Peyer's patch (tissue), 4 donors: ENCODE measurements around the gene CFAP99. TPM values are rescaled to one million over a fixed set of nuclear protein-coding genes. Genes with fewer than 3 reads are reported as not detected.

Experiments used
- DNase-seq, 3 donors: peaks; one replicate each; pipeline ENCODE4 v3.0.0-alpha.2; 2017 to 2019
- H3K27ac ChIP-seq, 4 donors: fragments of 200-600 bp; sonication (generic); one replicate each; pipeline ENCODE4 v1.5.1; 2016 to 2019
- H3K27me3 ChIP-seq, 2 donors: fragments of 200-600 bp; sonication (generic); one replicate each; pipeline ENCODE4 v1.5.1; 2019
- H3K36me3 ChIP-seq, 3 donors: fragments of 200-600 bp; sonication (generic); one replicate each; pipeline ENCODE4 v1.5.1; 2016 to 2019
- H3K4me1 ChIP-seq, 4 donors: fragments of 200-600 bp; sonication (generic); one replicate each; pipeline ENCODE4 v1.5.1; 2016 to 2019
- H3K4me3 ChIP-seq, 4 donors: fragments of 200-600 bp; sonication (generic); 1 replicate in 3 of 4; 2 replicates in 1 of 4; pipeline ENCODE4 v1.5.1; 2016 to 2019; ENCODE audit warnings: mild to moderate bottlenecking in 1 of 4
- H3K9me3 ChIP-seq, 4 donors: fragments of 200-600 bp; sonication (generic); one replicate each; pipeline ENCODE4 v1.5.1; 2016 to 2019; ENCODE audit warnings: mild to moderate bottlenecking in 1 of 4
- CTCF ChIP-seq, 6 experiments: fragments of 450-650 bp in 4 of 6; fragments of 200-600 bp in 2 of 6; sonication (generic) in 1 of 6; IDR thresholded peaks; one replicate each; pipeline ENCODE4 v1.5.1; 2017 to 2019; ENCODE audit warnings: antibody characterized with exemption in 6 of 6, mild to moderate bottlenecking in 3 of 6, moderate library complexity in 1 of 6
- POLR2A ChIP-seq, 2 donors: fragments of 450-650 bp; IDR thresholded peaks; one replicate each; pipeline ENCODE4 v1.5.1; 2017; ENCODE audit warnings: antibody characterized with exemption in 2 of 2, mild to moderate bottlenecking in 2 of 2, moderate library complexity in 2 of 2
- total RNA-seq, 4 donors: library from RNA; depleted of rRNA; stranded (reverse); fragments of >200 nt; gene quantifications; one replicate each; pipeline ENCODE4 v1.1.0, GENCODE V29; 2016

CFAP99 gene
- total RNA-seq, 4 donors from 2014 or later, result 0.80 to 1.2 TPM; not detected in 2

DNA sequence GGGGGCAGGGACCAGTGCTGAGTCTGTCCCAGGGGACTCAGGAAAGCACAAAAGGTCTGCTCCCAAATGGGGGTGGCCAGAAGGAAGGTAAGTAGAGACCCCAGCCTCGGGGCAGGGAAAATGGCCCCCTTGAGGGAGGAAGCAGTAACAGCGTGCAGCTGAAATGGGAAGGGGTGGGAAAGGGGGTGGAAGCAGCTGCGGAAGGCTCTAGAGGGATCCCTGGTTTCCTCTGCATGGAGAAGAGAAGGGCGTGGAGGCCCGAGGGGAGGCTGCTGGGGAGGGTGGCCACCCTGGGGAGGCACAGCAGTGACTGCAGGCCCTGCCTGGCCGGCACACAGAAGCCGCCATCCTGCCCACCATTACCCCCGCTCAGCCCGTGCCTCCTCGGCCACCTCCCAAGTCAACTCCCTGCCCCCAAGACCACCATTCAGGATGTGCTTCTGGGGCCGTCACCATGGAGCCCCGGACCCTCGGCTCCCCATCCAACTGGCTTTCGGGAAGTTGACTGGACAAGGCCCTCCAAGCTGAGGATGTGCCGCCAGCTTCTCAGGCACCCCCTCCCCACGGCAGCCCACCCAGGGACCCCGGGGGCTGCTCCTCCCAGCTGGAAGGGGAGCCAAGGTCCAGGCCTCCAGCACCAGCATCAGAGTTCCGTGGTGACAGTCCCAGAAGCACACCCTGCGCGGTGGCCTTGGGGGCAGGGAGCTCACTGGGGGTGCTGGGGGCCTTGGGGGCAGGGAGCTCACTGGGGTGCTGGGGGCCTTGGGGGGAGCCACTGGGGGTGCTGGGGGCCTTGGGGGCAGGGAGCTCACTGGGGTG, 23.6 kb downstream of the CFAP99 start:
- Histone ChIP-seq H3K4me1 (no peaks in the 10 kb centered on the region), H3K27ac (no peak overlapping the region), H3K27me3 (no peaks in the 10 kb centered on the region), H3K9me3 (no peaks in the 10 kb centered on the region), H3K4me3 (no peak overlapping the region), H3K36me3 (no peaks in the 10 kb centered on the region)
- TF ChIP-seq CTCF (IDR thresholded peaks at IDR 0.05) (no peak), POLR2A (IDR thresholded peaks at IDR 0.05) (no peak)
- DNase-seq, result no peak

- H3K27me3 ChIP-seq, result no peaks in the 10 kb centered on the region
- TF ChIP-seq CTCF (IDR thresholded peaks at IDR 0.05) (no peak), POLR2A (IDR thresholded peaks at IDR 0.05) (no peak)
- DNase-seq, result no peak
- no peaks in the 10 kb centered on the region for H3K4me1 ChIP-seq
- no peaks in the 10 kb centered on the region for H3K9me3 ChIP-seq
- no peaks in the 10 kb centered on the region for H3K36me3 ChIP-seq
- H3K27ac ChIP-seq, result no peak overlapping the region
- no peak overlapping the region for H3K4me3 ChIP-seq
These were observed 24.4 kb downstream of the CFAP99 start for GRCh38 chr4:2443061-2443730.

DNA sequence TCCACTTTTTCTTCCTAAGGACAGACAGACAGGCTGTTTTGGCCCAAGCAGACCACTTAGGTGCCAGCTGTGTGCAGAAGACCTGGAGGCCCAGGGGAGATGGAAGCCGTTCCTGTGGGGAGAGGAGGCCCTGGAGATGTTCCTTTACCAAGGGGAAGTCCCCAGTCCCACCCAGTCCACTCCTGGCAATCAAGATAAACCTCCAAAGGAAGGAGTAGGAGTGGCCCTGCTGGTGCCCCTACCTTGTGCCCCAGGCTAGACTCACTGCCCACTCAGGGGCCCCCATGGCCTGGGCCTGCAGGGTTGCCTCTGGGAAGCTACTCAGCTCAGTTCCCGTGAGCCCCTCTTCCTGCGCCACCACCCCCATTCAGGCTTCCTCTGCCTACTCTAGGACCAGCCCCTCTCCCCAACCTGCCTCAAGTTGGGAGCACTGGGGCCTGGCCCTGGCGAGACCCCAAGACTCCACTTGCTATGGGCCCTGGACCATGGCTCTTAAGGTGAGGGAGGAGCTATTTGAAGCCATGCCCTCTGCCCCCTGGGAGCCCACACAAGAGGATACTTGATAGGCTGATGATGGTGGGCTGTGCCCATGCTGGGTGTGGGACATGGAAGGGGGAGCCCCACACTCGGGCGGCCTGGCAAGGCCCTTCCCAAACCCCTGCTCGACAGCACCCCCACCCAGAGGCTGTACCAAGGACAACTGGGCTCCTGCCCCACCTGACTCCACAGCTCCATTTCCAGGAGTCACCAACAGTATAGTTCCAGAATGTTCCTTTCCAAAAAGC, 25.4 kb downstream of the CFAP99 start:
- H3K4me1 ChIP-seq, result no peaks in the 10 kb centered on the region
- DNase-seq, result no peak
- no peak for TF ChIP-seq CTCF (IDR thresholded peaks at IDR 0.05)
- no peak for TF ChIP-seq POLR2A (IDR thresholded peaks at IDR 0.05)

DNA sequence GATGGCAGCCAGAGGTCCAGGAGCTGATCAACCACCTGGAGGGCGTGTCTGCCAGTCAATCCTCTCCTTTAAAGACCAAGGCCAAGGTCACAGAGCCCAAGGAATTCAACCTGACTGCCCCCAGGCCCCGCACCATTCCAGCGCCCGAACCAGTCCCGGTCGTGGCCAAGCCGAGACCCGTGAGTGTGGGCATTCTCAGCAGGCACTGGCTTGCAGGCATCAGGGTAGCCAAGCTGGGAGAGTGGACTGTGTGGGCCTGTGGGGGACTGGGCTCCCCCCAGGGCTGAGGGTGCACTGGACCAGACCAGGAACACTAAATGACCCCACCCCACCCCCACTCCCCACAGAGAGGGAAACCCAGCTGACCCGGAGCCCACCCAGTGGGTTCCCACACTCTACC, 26.4 kb downstream of the CFAP99 start:
- H3K27me3 ChIP-seq, result no peaks in the 10 kb centered on the region
- no peak overlapping the region for H3K27ac ChIP-seq
- no peak for TF ChIP-seq POLR2A (IDR thresholded peaks at IDR 0.05)
- no peak for TF ChIP-seq CTCF (IDR thresholded peaks at IDR 0.05)
- DNase-seq, result no peak
- H3K36me3 ChIP-seq, result no peaks in the 10 kb centered on the region
- no peaks in the 10 kb centered on the region for H3K9me3 ChIP-seq
- H3K4me1 ChIP-seq, result no peaks in the 10 kb centered on the region
- no peak overlapping the region for H3K4me3 ChIP-seq

More for the DNA sequence above, 25.4 kb downstream of the CFAP99 start:
- Histone ChIP-seq H3K27me3 (no peaks in the 10 kb centered on the region), H3K4me3 (no peak overlapping the region), H3K9me3 (no peaks in the 10 kb centered on the region), H3K27ac (no peak overlapping the region), H3K36me3 (no peaks in the 10 kb centered on the region)

- Histone ChIP-seq H3K36me3 (no peaks in the 10 kb centered on the region), H3K9me3 (no peaks in the 10 kb centered on the region), H3K27ac (no peak overlapping the region), H3K27me3 (no peaks in the 10 kb centered on the region), H3K4me3 (no peak overlapping the region), H3K4me1 (no peaks in the 10 kb centered on the region)
- DNase-seq, result no peak
- no peak for TF ChIP-seq CTCF (IDR thresholded peaks at IDR 0.05)
- no peak for TF ChIP-seq POLR2A (IDR thresholded peaks at IDR 0.05)
These were observed 26.8 kb downstream of the CFAP99 start for GRCh38 chr4:2445571-2445970.
